GM13976 (cell line): ENCODE measurements around the gene VAC14.

Experiments used
- DNase-seq: peaks from one replicate; pipeline ENCODE4 v3.0.0; 2012; ENCODE audit warnings: low spot score
- in situ Hi-C: fragments of 300-500 bp; cut with MboI; formaldehyde crosslinking; loops from one replicate; pipeline ENCODE4 v1.12.0; 2022; ENCODE audit warnings: low sequenced_read_pairs, mixed read lengths, inconsistent platforms; ENCODE audit not compliant: unreplicated experiment
- TF ChIP-seq, protein P1 (sequence below): IDR thresholded peaks from 2 replicates; pipeline ENCODE4 v1.5.1; 2012; ENCODE audit warnings: borderline replicate concordance, mild to moderate bottlenecking; ENCODE audit not compliant: insufficient read depth; ENCODE audit errors: extremely low read depth, missing control alignments, control extremely low read depth

Gene VAC14

DNA sequence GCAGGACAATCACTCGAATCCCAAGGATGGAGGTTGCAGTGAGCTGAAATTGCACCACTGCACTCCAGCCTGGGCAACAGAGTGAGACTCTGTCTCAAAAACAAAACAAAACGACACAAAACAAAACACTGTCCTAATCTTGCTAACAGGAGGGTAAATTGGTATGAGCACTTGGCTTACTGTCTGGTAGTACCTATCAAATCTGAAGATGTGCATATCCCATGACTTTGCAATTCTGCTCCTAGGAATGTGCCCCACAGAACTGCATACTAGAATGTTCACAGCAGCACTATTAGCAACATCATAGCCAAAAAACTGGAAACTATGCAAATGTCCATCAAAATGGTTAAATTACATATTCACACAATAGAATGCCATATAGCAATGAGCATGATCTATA is 130.8 kb downstream of the VAC14 start:
- TF ChIP-seq, protein P1, sequence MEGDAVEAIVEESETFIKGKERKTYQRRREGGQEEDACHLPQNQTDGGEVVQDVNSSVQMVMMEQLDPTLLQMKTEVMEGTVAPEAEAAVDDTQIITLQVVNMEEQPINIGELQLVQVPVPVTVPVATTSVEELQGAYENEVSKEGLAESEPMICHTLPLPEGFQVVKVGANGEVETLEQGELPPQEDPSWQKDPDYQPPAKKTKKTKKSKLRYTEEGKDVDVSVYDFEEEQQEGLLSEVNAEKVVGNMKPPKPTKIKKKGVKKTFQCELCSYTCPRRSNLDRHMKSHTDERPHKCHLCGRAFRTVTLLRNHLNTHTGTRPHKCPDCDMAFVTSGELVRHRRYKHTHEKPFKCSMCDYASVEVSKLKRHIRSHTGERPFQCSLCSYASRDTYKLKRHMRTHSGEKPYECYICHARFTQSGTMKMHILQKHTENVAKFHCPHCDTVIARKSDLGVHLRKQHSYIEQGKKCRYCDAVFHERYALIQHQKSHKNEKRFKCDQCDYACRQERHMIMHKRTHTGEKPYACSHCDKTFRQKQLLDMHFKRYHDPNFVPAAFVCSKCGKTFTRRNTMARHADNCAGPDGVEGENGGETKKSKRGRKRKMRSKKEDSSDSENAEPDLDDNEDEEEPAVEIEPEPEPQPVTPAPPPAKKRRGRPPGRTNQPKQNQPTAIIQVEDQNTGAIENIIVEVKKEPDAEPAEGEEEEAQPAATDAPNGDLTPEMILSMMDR, result no peak
- no peak for DNase-seq
- in situ Hi-C loops, result no loop called here

DNA sequence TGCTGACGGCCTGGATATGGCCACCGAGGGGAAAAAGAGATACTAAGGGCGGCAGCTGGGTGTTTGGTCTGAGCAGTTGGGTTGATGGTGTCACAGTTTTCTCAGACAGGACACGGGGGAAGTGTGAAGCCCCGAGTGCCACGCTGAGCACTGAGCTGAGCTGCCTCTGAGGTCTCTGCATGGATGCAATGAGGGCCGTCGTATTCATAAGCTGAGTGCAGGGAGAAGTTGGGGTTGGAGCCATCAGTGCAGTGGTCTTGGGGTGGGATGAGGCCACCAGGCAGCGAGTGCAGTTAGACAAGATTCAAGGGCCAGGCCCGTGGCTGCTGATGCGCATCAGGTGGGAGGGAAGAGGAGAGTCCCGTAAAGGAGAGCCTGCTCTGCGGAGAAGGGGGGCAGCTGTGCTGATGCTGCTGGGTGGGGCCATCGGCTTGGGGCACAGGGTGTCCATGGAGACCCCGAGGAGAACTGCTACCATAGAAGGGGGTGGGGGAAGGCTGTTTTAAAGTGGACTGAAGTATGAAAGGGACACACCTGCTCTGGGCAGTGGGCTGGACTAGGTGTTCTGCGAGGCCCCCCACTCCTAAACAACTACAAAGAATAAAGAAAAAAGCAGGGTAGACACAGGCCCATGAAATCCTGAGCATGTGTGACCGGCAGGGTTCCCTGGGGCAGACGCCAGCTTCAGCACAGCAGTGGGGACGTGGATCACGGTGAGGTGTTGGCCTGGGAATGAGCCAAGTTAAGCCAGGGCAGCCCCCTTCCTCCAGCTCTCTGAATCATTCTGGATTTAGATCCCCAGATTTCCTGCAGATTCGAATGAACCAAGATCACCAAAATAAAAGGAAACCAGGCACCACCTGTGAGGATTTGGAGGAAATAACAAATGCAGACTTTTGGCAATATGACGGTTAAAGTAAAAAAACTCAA is 134.9 kb downstream of the VAC14 start:
- in situ Hi-C loops, result no loop called here
- TF ChIP-seq, protein P1, result no peak
- no peak for DNase-seq

DNA sequence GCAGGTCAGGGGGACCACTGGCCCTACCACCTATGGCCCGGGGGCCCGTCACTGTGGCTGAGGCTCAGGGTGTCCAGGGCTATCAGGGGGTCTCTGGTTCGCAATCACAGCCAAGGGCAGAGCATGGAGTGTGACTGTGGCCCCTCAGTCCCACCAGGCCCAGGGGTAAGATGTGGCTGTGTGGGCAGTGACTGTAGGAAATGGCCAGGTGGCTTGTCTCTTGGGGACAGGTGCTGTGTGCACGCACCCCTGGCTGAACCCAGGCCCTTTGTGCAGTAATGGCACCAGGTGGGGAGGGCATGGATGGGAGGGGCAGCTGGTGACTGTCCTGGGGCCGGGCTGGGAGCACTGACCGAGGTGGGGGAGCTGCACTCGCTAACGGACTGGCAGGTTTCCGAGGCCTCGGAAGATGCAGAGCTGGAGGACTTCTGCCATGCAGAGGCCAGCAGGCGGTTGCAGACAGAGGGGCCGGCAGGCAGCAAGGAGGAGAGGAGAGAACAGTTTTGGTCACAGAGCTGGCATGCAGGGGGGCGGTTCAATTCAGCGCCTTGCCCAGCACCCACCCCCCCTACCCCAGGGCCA is 135.8 kb downstream of the VAC14 start:
- DNase-seq, result no peak
- TF ChIP-seq, protein P1, result no peak
- in situ Hi-C loops, result no loop called here

DNA sequence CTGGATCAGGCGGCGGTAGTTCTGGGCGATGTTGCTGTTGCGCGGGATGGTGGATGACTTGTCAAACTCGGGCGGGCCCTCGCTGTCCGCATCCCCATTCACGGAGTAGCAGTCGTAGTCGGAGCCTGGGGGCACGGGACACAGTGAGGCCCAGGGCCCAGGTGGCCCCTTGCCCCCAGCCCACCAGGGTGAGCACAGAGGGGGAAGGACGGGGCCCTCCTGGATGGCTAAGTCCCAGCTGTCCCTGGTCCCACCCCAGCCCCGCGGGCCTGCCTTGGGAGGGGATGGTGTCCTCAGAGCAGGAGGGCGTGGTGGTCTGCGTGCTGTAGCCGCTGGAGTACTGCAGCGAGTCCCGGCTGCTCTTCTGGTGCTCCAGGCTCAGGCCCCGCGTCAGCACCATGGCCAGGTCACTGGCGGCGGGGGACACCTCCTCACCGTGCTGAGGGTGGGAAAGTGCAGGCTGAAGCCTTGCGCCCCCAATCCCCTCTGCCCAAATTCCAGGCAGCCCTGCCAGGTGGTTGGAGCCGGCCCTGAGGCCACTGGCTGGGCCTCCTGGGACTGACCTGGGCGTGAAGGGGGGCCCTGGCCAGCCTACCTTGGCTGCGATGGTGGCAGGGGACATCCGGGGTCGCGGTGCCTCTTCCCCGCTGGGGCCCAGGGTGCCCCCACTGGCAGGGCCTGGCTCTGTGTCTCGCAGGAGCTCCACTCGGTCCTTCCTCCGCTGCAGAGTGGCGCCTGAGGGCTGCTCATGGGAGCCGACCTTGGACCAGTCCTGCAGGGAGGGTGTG is 136.4 kb downstream of the VAC14 start:
- TF ChIP-seq, protein P1, result no peak
- in situ Hi-C loops, result no loop called here
- DNase-seq, result peak; percentile 25

DNA sequence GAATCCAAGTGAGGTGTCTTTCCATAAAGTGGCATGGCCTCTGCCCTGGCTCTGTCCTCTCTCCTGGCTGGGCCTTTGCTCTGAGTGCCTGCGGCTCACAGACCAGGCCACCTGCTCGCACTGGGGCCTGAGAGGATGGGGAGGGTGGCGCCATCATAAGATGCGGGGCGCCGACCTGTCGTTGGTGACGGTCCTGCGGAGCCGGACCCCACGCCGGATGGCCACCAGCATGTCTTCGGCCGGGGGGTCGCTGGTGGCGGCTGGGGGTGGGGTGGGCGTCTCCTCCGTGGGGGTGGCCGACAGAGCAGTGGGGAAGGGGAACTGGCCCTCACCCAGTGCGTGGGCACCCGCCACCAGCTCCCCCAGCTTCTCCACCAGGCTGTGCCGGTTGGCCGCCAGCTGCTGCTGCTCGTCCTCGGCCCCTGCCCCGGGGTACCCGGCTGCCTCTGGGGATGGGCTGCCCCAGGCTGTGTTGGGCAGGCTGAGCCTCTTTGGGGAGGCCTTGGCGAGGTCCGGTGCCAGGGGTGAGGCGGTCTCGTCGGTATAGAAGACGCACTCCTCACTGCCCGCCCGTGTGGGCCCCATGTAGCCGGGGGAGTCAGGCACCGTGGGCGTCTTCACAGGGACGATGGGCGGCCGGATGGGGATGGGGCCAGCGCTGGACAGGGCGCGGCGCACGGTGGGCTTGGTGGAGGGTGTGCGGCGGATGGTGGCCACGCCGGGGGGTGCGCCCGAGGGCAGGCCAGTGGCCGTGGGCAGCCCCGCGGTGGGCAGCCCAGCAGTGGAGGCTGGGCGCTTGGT is 137.2 kb downstream of the VAC14 start:
- TF ChIP-seq, protein P1, result no peak
- peak; percentile 31 for DNase-seq
- in situ Hi-C loops, result no loop called here
